Naive B cell (primary cell): ENCODE measurements around the gene SLC39A11. TPM values are rescaled to one million over a fixed set of nuclear protein-coding genes. Genes with fewer than 3 reads are reported as not detected.
A peak's percentile ranks its signal among the peaks of the same experiment; 100 is the strongest.
"Not testable (repeated sequence)": the region's sequence is repeated elsewhere in the genome, so short reads cannot be mapped to it uniquely, and the experiment has no call there.

ENCODE experiments used
- ATAC-seq, 2 donors: fragments of 150-1000 bp; cut with Tn5 transposase; 2 replicates each; pipeline ENCODE4 v1.10.0; 2021; ENCODE audit warnings: low read depth in 2 of 2, mild to moderate bottlenecking in 2 of 2, moderate library complexity in 2 of 2
- DNase-seq: peaks from one replicate; pipeline ENCODE4 v3.0.0; 2022
- H3K27ac Mint-ChIP-seq, 6 donors: one replicate each; pipeline ENCODE4 v1.8.0; 2020 to 2022; ENCODE audit warnings: mild to moderate bottlenecking in 6 of 6, mixed read lengths in 6 of 6, moderate library complexity in 5 of 6, inconsistent platforms in 2 of 6
- H3K27me3 Mint-ChIP-seq, 3 donors: one replicate each; pipeline ENCODE4 v1.8.0; 2021 to 2022; ENCODE audit warnings: mixed read lengths in 3 of 3, mild to moderate bottlenecking in 1 of 3
- H3K36me3 Mint-ChIP-seq, 2 donors: one replicate each; pipeline ENCODE4 v1.8.0; 2020 to 2022; ENCODE audit warnings: mixed read lengths in 2 of 2, inconsistent platforms in 1 of 2, mild to moderate bottlenecking in 1 of 2
- H3K4me1 Mint-ChIP-seq, 3 donors: one replicate each; pipeline ENCODE4 v1.8.0; 2020 to 2022; ENCODE audit warnings: mixed read lengths in 3 of 3, inconsistent platforms in 1 of 3, mild to moderate bottlenecking in 1 of 3, moderate library complexity in 1 of 3
- H3K4me3 Mint-ChIP-seq, 8 donors: one replicate each; pipeline ENCODE4 v1.8.0; 2020 to 2022; ENCODE audit warnings: mild to moderate bottlenecking in 8 of 8, mixed read lengths in 8 of 8, moderate library complexity in 8 of 8, inconsistent platforms in 2 of 8
- H3K9me3 Mint-ChIP-seq, 7 donors: one replicate each; pipeline ENCODE4 v1.8.0; 2020 to 2022; ENCODE audit warnings: mixed read lengths in 7 of 7, mild to moderate bottlenecking in 5 of 7, inconsistent platforms in 2 of 7, moderate library complexity in 1 of 7
- polyA plus RNA-seq, 6 donors: library from polyadenylated mRNA; unstranded; fragments of 300-500 nt; fragmentation: Illumina TruSeq; gene quantifications; one replicate each; pipeline ENCODE4 v1.2.3, GENCODE V29; 2021; ENCODE audit warnings: low read depth in 6 of 6

SLC39A11 gene, protein sequence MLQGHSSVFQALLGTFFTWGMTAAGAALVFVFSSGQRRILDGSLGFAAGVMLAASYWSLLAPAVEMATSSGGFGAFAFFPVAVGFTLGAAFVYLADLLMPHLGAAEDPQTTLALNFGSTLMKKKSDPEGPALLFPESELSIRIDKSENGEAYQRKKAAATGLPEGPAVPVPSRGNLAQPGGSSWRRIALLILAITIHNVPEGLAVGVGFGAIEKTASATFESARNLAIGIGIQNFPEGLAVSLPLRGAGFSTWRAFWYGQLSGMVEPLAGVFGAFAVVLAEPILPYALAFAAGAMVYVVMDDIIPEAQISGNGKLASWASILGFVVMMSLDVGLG
- 10 to 100 TPM in 5 of 6 donors, 1 to 10 TPM in 1; 8.5 to 15.2 (median 12.1) TPM for polyA plus RNA-seq

DNA sequence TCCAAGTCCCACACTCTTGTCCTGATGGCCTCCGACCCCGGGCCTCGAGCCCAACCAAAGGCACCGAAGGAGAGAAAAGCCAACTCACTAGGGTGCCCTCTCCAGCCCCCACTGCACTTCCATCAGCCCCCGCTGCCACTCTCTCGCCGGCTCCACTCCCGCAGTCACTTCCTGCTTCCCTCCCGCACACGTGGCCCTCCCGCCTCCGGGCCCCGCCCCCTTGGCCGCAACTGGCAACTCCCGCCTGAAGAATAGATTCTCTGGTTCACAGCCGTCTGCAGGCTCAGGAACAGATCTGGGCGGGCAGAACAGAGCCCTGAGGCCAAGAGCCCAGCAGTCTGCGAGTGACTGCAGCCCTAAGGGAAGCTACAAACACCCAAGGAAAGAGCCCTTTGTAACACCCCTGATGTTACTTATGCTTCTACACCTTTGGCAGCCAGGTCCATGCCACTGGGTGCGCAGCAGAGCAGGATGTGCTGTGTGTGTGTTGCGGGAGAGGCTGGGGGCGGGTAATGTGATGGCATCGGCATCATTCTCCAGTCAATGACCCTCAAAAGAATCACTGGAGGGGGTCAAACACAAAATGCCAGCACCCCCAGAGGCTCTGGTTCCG, at the start of gene SLC39A11:
Gene SLC39A11, minus strand, starts transcription at position 166 of the 613 bp plus-strand sequence. CDS start 3,924 bp downstream, outside the sequence.
- peak; percentile 88 for DNase-seq
- ATAC-seq, result peak; percentile 97 to 98
- Mint-ChIP-seq H3K27ac (peak within 1 kb of the TSS; percentile 23 to 98 (median 92)), H3K4me3 (peak within 1 kb of the TSS; percentile 85 to 99 (median 98)), H3K4me1 (peaks cover 31 to 47% (median 45%) of the 10 kb centered on the region in 3 donors), H3K9me3 (no peaks in the 10 kb centered on the region), H3K36me3 (peaks cover 0 to 3% of the 10 kb centered on the region in 2 donors), H3K27me3 (peaks cover 0 to 14% (median 9%) of the 10 kb centered on the region in 3 donors)

DNA sequence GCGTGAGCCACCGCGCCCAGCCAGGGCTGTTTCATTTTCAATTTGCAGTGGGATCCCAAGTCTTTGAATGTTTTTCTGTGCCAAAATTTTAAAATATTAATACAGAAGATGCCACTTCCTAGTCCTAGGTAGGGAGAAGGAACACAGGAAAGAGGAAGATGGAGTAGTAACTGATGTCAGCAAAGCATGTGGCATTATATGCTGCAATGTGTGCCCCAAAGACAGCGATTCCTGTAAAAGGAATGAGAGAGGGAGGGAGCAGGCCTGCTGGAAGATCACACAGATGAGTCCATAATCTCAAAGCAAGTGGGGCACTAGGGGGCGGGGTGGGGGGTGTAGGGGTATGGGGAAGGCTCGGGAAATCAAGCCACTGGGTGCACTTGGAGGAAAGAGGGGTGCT, 48.9 kb upstream of the SLC39A11 start:
- DNase-seq, result no peak
- Mint-ChIP-seq H3K36me3 (no peaks in the 10 kb centered on the region), H3K27me3 (peaks cover 25 to 44% (median 33%) of the 10 kb centered on the region in 3 donors), H3K4me1 (peaks cover 5 to 8% (median 6%) of the 10 kb centered on the region in 3 donors), H3K27ac (no peak overlapping the region), H3K4me3 (no peak overlapping the region), H3K9me3 (peaks cover 1 to 22% (median 9%) of the 10 kb centered on the region in 7 donors)
- ATAC-seq, result no peak

DNA sequence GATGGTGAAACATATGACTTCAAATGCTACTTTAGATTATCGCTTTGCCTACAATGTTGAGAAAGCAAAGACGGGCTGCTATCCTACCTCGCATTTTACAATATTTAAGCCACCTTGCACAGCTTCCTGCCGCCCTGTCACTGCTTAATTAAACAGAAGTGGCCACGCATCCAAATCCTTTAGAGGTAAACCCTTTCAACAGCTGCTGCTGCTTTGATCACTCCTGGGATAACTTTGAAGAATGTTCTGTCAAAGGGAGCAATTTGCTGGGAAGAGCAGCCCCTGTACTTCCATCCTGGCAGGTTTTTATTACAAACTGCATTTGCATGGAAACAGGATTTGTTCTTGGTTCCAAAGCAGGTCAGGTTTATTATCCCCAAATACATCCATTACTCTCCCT, 48.1 kb upstream of the SLC39A11 start:
- H3K27ac Mint-ChIP-seq, result peak overlapping the region in 1 of 6 donors; percentile 41
- H3K36me3 Mint-ChIP-seq, result no peaks in the 10 kb centered on the region
- ATAC-seq (no peak), DNase-seq (no peak)
- H3K4me1 Mint-ChIP-seq, result peaks cover 5 to 8% (median 6%) of the 10 kb centered on the region in 3 donors
- H3K27me3 Mint-ChIP-seq, result peaks cover 20 to 42% (median 27%) of the 10 kb centered on the region in 3 donors
- no peak overlapping the region for H3K4me3 Mint-ChIP-seq
- peaks cover 1 to 21% (median 7%) of the 10 kb centered on the region in 7 donors for H3K9me3 Mint-ChIP-seq

DNA sequence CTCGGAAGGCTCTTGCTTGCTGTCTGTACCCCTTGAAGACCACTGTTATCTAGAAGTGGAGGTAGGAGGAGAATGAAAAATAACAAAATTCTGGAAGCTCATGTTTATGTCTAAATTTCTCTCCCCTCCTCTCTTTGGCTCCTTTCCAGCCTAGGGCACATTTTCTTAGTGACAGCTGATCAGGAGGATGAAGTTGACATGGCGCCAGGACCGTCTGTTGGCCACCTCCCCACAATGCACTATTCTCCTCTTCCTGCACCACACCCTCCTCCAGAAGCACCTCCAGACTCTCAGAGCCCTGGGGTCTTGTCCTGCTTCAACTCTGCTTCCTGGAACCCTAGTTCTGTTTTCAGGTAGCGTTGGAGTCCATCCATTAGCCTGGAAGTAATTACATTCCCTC, 46.8 kb upstream of the SLC39A11 start:
- no peak overlapping the region for H3K4me3 Mint-ChIP-seq
- peaks cover 0 to 9% (median 4%) of the 10 kb centered on the region in 7 donors for H3K9me3 Mint-ChIP-seq
- no peaks in the 10 kb centered on the region for H3K36me3 Mint-ChIP-seq
- no peak for ATAC-seq
- peaks cover 16 to 40% (median 17%) of the 10 kb centered on the region in 3 donors for H3K27me3 Mint-ChIP-seq
- H3K27ac Mint-ChIP-seq, result peak overlapping the region in 1 of 6 donors; percentile 64
- H3K4me1 Mint-ChIP-seq, result peaks cover 5 to 12% (median 6%) of the 10 kb centered on the region in 3 donors
- no peak for DNase-seq

DNA sequence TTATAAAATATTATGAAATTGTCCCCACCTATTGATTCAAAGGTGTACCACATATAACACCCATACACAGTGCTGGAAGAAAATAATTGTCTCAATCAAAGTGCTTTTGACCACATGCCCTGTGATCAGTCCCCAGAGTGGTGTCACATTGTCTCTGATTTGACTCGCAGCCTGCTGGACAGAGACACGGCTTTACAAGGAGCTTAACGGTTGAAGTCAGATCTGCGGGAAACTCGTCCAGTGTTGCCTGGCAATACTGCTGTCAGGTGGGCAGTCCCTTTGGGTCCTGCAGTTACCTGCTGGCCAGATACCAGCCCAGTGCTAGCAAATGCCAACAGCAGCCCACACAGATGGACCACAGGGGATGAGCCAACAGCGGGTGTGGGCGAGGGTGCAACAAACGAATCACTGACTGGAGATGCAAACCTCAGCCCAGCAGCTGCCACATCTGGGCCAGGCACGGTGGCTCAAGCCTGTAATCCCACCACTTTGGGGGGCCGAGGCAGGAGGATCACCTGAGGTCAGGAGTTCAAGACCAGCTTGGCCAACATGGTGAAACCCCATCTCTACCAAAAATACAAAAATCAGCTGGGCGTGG, 46.2 kb upstream of the SLC39A11 start:
- Mint-ChIP-seq H3K9me3 (peaks cover 0 to 3% (median 0%) of the 10 kb centered on the region in 7 donors), H3K36me3 (no peaks in the 10 kb centered on the region), H3K4me3 (no peak overlapping the region), H3K4me1 (peaks cover 6 to 11% (median 9%) of the 10 kb centered on the region in 3 donors), H3K27me3 (peaks cover 11 to 34% (median 16%) of the 10 kb centered on the region in 3 donors), H3K27ac (no peak overlapping the region)
- ATAC-seq, result no peak
- no peak for DNase-seq

DNA sequence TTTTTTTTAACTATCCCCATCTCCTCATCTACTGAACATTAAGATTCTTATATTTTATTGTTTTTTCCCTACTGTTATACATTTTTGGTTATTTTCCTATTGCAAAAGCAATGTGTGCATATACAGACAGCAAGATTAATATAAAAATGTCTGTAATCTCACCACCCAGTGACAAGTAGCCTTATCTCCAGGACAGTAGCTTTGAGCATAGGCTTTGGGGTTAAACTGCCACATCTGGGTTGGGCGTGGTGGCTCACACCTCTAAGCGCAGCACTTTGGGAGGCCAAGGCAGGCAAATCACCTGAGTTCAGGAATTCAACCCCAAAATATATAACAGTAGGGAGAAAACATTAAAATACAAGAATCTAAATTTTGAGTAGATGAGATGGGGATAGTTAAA, 44.9 kb upstream of the SLC39A11 start:
- no peaks in the 10 kb centered on the region for H3K36me3 Mint-ChIP-seq
- peaks cover 10 to 28% (median 11%) of the 10 kb centered on the region in 3 donors for H3K27me3 Mint-ChIP-seq
- H3K4me3 Mint-ChIP-seq, result no peak overlapping the region
- H3K4me1 Mint-ChIP-seq, result peaks cover 5 to 14% (median 9%) of the 10 kb centered on the region in 3 donors
- no peaks in the 10 kb centered on the region for H3K9me3 Mint-ChIP-seq
- DNase-seq, result no peak
- ATAC-seq, result no peak
- no peak overlapping the region for H3K27ac Mint-ChIP-seq

DNA sequence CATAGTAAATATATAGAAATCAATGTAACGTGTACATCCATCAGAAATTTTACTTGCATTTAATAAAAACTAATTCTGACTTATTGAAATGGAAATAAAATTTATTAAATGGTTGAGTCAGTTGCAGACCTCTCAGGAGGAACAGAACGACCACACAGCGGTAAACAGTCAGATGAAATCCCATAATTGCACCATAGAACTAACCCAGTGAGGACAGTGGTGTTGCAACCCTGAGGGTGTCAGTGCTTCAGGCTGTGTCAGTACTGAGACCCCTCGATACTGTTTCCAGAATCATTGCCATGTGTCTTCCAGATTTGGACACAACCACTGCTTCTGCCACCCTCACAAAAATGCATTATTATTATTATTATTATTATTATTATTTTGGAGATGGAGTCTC, 43.3 kb upstream of the SLC39A11 start:
- Mint-ChIP-seq H3K9me3 (no peaks in the 10 kb centered on the region), H3K36me3 (no peaks in the 10 kb centered on the region), H3K27me3 (peaks cover 11 to 19% (median 13%) of the 10 kb centered on the region in 3 donors), H3K27ac (no peak overlapping the region), H3K4me3 (no peak overlapping the region), H3K4me1 (peaks cover 12 to 29% (median 15%) of the 10 kb centered on the region in 3 donors)
- ATAC-seq (no peak), DNase-seq (no peak)

DNA sequence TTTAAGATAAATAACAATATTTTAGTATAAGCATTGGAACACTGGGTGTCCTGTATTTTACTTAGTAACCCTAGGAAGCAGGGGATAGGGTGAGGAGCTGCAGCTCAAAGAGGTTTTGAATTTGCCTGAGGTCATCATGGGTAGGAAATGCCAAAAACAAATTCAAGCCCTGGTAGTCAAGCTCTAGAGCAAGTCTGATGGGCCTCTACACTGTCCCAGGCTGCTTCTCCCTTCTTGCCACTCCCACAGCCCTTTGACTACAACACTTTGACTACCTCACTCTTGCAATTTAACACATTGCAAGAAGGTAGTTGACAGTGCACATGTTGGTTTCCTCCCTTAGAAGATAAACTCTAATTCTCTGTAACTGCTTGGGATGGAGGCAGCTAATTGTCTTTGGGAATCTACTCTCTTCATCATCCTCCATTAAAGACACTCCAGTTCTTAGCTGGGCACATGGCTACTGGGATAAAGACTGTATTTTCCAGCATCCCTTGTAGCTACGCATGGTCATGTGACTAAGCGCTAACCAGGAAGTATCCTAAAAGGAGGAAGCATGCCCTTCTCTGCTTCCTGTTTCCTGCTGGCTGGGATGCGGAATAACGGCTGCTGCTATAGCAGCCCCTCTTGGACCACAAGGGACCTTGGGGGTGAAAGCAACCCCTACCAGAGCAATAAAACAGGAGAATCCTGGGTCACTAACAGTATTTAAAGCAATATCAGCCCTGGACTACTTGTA, 41.6 kb upstream of the SLC39A11 start:
- H3K9me3 Mint-ChIP-seq, result no peaks in the 10 kb centered on the region
- no peaks in the 10 kb centered on the region for H3K36me3 Mint-ChIP-seq
- ATAC-seq (no peak), DNase-seq (no peak)
- H3K4me1 Mint-ChIP-seq, result peaks cover 12 to 29% (median 15%) of the 10 kb centered on the region in 3 donors
- H3K27me3 Mint-ChIP-seq, result peaks cover 4 to 14% (median 6%) of the 10 kb centered on the region in 3 donors
- peak overlapping the region in 1 of 6 donors; percentile 23 for H3K27ac Mint-ChIP-seq
- H3K4me3 Mint-ChIP-seq, result peak overlapping the region in 1 of 8 donors; percentile 41

DNA sequence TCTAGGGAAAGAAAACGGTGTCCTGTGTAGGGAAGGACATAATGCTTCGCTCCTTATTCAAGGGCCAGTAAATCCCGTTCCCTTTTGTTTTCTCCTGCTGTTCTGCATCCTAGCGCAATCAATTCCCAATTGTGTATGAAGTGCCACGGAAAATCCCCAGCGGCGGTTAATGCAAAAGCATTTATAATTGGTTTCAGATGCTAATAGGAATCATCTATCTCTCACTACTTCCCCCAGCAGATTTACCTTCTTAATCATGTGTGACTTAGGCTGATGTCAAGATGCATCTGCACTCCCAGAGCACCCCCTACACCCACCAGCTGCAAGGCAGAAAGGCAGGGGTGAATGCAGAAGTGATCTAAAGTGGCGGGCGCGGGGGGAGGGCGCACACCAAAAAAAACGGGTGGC, 39.6 kb upstream of the SLC39A11 start:
- DNase-seq (peak; percentile 72), ATAC-seq (peak; percentile 100)
- H3K4me1 Mint-ChIP-seq, result peaks cover 12 to 29% (median 15%) of the 10 kb centered on the region in 3 donors
- peak overlapping the region; percentile 18 to 97 (median 77) for H3K27ac Mint-ChIP-seq
- H3K27me3 Mint-ChIP-seq, result peaks cover 0 to 7% (median 5%) of the 10 kb centered on the region in 3 donors
- no peaks in the 10 kb centered on the region for H3K9me3 Mint-ChIP-seq
- peak overlapping the region in 4 of 8 donors; percentile 2 to 36 (median 34) for H3K4me3 Mint-ChIP-seq
- no peaks in the 10 kb centered on the region for H3K36me3 Mint-ChIP-seq

DNA sequence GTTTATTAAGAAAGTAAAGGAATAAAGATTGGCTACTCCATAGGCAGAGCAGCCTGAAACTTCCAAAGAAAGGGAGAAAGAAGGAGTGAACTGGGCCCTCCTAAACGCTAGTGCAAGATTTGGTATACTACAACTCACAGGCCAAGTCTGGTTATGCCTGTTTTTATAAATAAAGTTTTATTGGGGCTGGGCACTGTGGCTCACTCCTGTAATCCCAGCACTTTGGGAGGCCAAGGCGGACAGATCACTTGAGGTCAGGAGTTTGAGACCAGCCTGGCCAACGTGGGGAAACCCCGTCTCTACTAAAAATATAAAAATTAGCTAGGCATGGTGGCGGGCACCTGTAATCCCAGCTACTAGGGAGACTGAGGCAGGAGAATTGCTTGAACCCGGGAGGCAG, 39.0 kb upstream of the SLC39A11 start:
- not testable (repeated sequence) for DNase-seq, H3K36me3 Mint-ChIP-seq, ATAC-seq, H3K27me3 Mint-ChIP-seq, H3K9me3 Mint-ChIP-seq, H3K4me3 Mint-ChIP-seq
- H3K27ac Mint-ChIP-seq, result peak overlapping the region in 2 of 6 donors; percentile 24 to 93
- peaks cover 12 to 29% (median 15%) of the 10 kb centered on the region in 3 donors for H3K4me1 Mint-ChIP-seq

DNA sequence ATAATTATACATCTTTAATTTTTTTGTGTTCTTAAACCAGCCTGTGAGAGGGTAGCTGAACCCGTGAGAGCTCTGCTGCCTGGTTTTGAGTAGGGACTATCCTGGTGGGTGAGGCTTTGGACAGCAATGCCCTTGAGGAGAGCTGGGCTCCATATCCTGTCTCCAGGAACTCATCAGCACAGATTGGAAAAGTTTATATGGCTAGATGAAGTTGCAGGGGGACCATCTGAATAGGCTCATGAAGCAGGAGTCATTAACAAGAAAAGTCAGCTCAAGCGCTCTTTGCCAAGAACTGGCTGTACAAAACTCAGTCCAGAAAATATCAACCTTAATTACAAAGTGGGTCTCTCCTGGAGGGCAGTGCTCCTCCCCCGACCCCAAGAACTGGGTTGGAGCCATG, 38.5 kb upstream of the SLC39A11 start:
- DNase-seq (no peak), ATAC-seq (no peak)
- Mint-ChIP-seq H3K27me3 (peaks cover 5 to 13% (median 8%) of the 10 kb centered on the region in 3 donors), H3K27ac (peak overlapping the region in 1 of 6 donors; percentile 93), H3K4me1 (peaks cover 12 to 29% (median 15%) of the 10 kb centered on the region in 3 donors), H3K36me3 (no peaks in the 10 kb centered on the region), H3K9me3 (no peaks in the 10 kb centered on the region), H3K4me3 (no peak overlapping the region)

DNA sequence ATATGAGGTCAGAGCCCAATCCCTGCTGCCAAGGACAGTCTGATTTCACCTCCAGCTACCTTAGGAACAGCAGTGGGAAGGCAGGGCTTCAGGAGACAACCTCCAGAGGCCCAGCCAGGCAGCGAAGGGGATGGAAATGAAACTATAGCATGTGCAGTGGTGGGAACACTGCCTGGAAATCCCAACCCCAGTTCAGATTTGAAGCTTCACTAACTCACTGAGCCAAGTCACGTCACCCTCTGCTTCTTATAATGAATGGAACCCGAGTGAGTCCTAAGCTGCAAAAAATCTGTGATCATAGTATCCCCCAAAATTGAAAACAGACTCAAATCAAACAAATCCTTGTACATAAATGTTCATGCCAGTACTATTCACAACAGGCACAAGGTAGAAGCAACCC, 36.0 kb upstream of the SLC39A11 start:
- H3K9me3 Mint-ChIP-seq, result no peaks in the 10 kb centered on the region
- DNase-seq (no peak), ATAC-seq (no peak)
- H3K36me3 Mint-ChIP-seq, result no peaks in the 10 kb centered on the region
- H3K27ac Mint-ChIP-seq, result no peak overlapping the region
- peaks cover 6 to 15% (median 8%) of the 10 kb centered on the region in 3 donors for H3K27me3 Mint-ChIP-seq
- H3K4me1 Mint-ChIP-seq, result peaks cover 11 to 25% (median 12%) of the 10 kb centered on the region in 3 donors
- no peak overlapping the region for H3K4me3 Mint-ChIP-seq
